Keratinocyte (primary cell): ENCODE results near the gene RFFL.

Experiments used
- EZH2 ChIP-seq: IDR thresholded peaks from one replicate; pipeline ENCODE4 v1.6.1; 2012; ENCODE audit warnings: inconsistent platforms, mild to moderate bottlenecking, low read length, moderate library complexity
- TF ChIP-seq, protein P1 (sequence below), 3 experiments: IDR thresholded peaks in 1 of 3; conservative IDR thresholded peaks in 1 of 3; optimal IDR thresholded peaks in 1 of 3; 2 replicates in 2 of 3; 3 replicates in 1 of 3; pipeline versions ENCODE3 to v1.5.1; 2011; ENCODE audit warnings: low read length in 3 of 3, mild to moderate bottlenecking in 3 of 3, moderate library complexity in 2 of 3, control low read depth in 1 of 3, inconsistent platforms in 1 of 3; ENCODE audit not compliant: insufficient read depth in 2 of 3; ENCODE audit errors: extremely low read depth in 1 of 3

- TF ChIP-seq, protein P1, sequence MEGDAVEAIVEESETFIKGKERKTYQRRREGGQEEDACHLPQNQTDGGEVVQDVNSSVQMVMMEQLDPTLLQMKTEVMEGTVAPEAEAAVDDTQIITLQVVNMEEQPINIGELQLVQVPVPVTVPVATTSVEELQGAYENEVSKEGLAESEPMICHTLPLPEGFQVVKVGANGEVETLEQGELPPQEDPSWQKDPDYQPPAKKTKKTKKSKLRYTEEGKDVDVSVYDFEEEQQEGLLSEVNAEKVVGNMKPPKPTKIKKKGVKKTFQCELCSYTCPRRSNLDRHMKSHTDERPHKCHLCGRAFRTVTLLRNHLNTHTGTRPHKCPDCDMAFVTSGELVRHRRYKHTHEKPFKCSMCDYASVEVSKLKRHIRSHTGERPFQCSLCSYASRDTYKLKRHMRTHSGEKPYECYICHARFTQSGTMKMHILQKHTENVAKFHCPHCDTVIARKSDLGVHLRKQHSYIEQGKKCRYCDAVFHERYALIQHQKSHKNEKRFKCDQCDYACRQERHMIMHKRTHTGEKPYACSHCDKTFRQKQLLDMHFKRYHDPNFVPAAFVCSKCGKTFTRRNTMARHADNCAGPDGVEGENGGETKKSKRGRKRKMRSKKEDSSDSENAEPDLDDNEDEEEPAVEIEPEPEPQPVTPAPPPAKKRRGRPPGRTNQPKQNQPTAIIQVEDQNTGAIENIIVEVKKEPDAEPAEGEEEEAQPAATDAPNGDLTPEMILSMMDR (optimal IDR thresholded peaks at IDR 0.05 in 1 of 3, IDR thresholded peaks at IDR 0.05 in 1 of 3, conservative IDR thresholded peaks at IDR 0.05 in 1 of 3; ENCODE audit: extremely low read depth in 1 of 3, insufficient read depth in 2 of 3, low read length in 3 of 3) = no peak
- TF ChIP-seq EZH2 = no peak
Measured at GRCh38 chr17:35046740-35047283, 16.7 kb downstream of the RFFL start.
